PFSK-1 (cell line): ENCODE measurements around the gene BLID.

Experiments used
- FOXP2 ChIP-seq: optimal IDR thresholded peaks from 2 replicates; pipeline ENCODE3; 2011; ENCODE audit warnings: borderline replicate concordance, control low read depth, inconsistent platforms; ENCODE audit not compliant: insufficient read depth; ENCODE audit errors: extremely low read length, extremely low read depth
- POLR2AphosphoS5 ChIP-seq: IDR thresholded peaks from 2 replicates; pipeline ENCODE4 v1.6.1; 2012; ENCODE audit warnings: low read depth, mild to moderate bottlenecking, control low read depth, low read length, moderate library complexity
- SIN3A ChIP-seq: IDR thresholded peaks from 2 replicates; pipeline ENCODE4 v1.6.1; 2012; ENCODE audit warnings: mild to moderate bottlenecking, low read length, moderate library complexity, borderline replicate concordance; ENCODE audit not compliant: insufficient read depth
- TAF1 ChIP-seq: IDR thresholded peaks from 2 replicates; pipeline ENCODE4 v1.6.1; 2012; ENCODE audit warnings: low read length, control low read depth, borderline replicate concordance; ENCODE audit not compliant: insufficient read depth
- TF ChIP-seq, protein P1 (sequence below), 2 experiments: IDR thresholded peaks; 2 replicates each; pipeline versions ENCODE4 v1.6.1 to v1.8.0; 2011 to 2012; ENCODE audit warnings: low read depth in 2 of 2, low read length in 2 of 2, control low read depth in 1 of 2, inconsistent platforms in 1 of 2, mild to moderate bottlenecking in 1 of 2, moderate library complexity in 1 of 2; ENCODE audit not compliant: insufficient read depth in 1 of 2

BLID gene

DNA sequence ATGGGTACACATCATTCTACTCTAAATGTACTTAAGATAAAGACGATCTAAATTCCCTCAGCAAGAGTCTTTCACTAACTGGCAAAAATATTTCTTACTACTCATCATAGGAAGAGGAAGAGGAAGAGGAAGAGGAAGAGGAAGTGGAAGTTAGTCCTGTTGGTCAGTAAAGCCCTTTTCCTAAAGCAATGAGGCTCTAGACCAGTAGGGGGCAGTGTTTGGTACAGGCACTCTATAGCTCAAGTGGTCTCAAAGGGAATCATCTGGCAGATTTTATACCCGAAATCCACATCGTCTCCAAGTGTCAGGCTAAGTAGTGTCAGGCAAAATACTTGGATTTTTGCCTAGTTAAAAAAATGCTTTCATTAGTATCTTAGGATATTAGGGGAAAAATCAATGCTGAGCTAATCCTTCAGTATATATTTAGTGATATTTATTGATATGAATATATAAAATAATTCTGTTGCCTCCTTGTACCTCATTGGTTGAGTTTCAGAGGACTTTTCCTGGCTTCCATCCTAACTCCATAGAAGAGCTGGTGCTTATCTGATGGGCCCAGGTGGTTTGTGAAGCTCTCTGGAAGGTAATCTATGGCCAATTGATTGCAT lies 7.7 kb downstream of the BLID start:
- TF ChIP-seq, protein P1, sequence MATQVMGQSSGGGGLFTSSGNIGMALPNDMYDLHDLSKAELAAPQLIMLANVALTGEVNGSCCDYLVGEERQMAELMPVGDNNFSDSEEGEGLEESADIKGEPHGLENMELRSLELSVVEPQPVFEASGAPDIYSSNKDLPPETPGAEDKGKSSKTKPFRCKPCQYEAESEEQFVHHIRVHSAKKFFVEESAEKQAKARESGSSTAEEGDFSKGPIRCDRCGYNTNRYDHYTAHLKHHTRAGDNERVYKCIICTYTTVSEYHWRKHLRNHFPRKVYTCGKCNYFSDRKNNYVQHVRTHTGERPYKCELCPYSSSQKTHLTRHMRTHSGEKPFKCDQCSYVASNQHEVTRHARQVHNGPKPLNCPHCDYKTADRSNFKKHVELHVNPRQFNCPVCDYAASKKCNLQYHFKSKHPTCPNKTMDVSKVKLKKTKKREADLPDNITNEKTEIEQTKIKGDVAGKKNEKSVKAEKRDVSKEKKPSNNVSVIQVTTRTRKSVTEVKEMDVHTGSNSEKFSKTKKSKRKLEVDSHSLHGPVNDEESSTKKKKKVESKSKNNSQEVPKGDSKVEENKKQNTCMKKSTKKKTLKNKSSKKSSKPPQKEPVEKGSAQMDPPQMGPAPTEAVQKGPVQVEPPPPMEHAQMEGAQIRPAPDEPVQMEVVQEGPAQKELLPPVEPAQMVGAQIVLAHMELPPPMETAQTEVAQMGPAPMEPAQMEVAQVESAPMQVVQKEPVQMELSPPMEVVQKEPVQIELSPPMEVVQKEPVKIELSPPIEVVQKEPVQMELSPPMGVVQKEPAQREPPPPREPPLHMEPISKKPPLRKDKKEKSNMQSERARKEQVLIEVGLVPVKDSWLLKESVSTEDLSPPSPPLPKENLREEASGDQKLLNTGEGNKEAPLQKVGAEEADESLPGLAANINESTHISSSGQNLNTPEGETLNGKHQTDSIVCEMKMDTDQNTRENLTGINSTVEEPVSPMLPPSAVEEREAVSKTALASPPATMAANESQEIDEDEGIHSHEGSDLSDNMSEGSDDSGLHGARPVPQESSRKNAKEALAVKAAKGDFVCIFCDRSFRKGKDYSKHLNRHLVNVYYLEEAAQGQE (IDR thresholded peaks at IDR 0.05; ENCODE audit: insufficient read depth in 1 of 2, low read depth in 2 of 2, low read length in 2 of 2), result no peak; a peak in 1 of 4 replicates
- TF ChIP-seq SIN3A (no peak), FOXP2 (no peak), POLR2AphosphoS5 (no peak), TAF1 (no peak)

DNA sequence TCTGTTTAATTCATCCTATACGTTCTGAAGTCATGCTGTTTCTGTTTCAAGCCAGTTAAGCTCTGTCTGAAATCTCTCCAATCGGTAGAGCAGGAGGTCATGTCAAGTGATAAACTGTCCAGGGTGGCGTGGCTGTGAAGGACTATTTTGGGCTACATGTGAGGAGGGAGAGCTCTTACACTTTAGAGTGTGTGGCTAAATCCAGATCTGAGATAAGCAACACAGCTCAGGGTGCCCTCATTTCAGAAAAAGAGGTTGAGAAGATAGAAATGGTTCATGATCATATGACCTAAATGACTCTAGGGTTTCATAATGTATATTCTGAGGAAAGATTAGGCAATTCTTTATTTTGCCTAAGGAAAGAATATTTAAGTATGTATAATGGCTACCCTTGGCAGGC lies 8.4 kb downstream of the BLID start:
- no peak for TF ChIP-seq POLR2AphosphoS5
- TF ChIP-seq, protein P1 (IDR thresholded peaks at IDR 0.05; ENCODE audit: insufficient read depth in 1 of 2, low read depth in 2 of 2, low read length in 2 of 2), result no peak
- no peak for TF ChIP-seq TAF1
- TF ChIP-seq FOXP2, result no peak
- TF ChIP-seq SIN3A, result no peak

DNA sequence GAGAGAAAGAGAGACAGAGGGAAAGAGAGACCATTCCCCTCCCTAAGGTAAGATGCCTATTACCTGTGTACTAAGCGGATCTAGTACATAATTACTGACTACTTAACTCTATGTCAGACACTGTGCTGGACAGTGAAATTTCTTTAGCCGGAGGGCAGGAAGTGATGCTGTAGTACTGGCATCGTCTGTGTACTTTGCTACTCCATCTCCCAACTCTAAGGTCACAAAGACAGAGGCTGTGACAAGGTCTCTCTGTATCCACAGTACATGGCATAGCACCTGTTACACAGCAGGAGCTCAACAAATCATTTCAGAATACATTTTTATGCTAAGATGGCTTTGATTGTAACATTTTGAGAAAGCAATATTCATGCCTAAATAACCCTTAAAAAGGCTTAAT lies 9.0 kb downstream of the BLID start:
- TF ChIP-seq, protein P1 (IDR thresholded peaks at IDR 0.05; ENCODE audit: insufficient read depth in 1 of 2, low read depth in 2 of 2, low read length in 2 of 2), result peak in 1 of 2 experiments; percentile 64; a peak in 2 of 4 replicates
- no peak for TF ChIP-seq SIN3A

- TF ChIP-seq TAF1, result no peak
- no peak for TF ChIP-seq SIN3A
- peak; percentile 5; the same call in 1 of the 2 replicates for TF ChIP-seq POLR2AphosphoS5
Observed at GRCh38 chr11:122105044-122105758, 10.8 kb downstream of the BLID start.

DNA sequence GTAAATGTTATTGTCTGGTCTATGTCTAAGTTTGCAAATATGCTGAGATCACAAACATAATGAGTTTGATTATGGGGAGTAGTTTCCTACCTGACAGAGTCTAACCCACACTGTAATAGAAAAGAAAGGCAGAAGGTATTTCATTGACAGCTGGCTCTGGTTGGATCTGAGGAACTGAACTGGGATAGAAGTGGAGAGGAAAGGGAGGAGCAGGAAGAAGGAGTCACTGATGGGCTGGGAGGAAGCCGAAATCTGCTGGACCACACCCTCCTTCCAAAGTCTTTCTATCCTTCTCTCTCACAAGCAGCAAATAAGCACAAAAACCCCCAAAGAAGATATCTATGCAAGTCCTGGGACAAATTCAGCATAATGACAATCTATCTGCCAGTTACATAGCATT lies 11.7 kb downstream of the BLID start:
- TF ChIP-seq TAF1, result peak; percentile 26; the same call in 1 of the 2 replicates
- no peak for TF ChIP-seq FOXP2
- TF ChIP-seq, protein P1 (IDR thresholded peaks at IDR 0.05; ENCODE audit: insufficient read depth in 1 of 2, low read depth in 2 of 2, low read length in 2 of 2), result peak in 1 of 2 experiments; percentile 30; a peak in 1 of 4 replicates
